NK-92 treated with Interleukin-12 subunit alpha and Interleukin-12 subunit beta, amount 100 ng/mL, for 24 hours (cell line): ENCODE measurements around the gene OPRL1.

Experiments
- DNase-seq: peaks from one replicate; lab custom pipeline; 2025; lab: John Stamatoyannopoulos, UW

OPRL1 gene

GRCh38 chr20:64144144-64144912, 64.4 kb downstream of the OPRL1 start:
- no peak for DNase-seq

- no peak for DNase-seq
Observed at GRCh38 chr20:64145458-64146300, 65.8 kb downstream of the OPRL1 start.

GRCh38 chr20:64146301-64146935, 66.5 kb downstream of the OPRL1 start:
- DNase-seq: no peak

GRCh38 chr20:64146936-64147477, 67.1 kb downstream of the OPRL1 start:
- no peak for DNase-seq

- DNase-seq: no peak
Observed at GRCh38 chr20:64148581-64148980, 68.7 kb downstream of the OPRL1 start.

GRCh38 chr20:64149141-64149540, 69.3 kb downstream of the OPRL1 start:
- DNase-seq: no peak

- no peak for DNase-seq
Observed at GRCh38 chr20:64149809-64150560, 70.1 kb downstream of the OPRL1 start.
